ENCODE data around the gene IDNK.

Gene IDNK

DNA sequence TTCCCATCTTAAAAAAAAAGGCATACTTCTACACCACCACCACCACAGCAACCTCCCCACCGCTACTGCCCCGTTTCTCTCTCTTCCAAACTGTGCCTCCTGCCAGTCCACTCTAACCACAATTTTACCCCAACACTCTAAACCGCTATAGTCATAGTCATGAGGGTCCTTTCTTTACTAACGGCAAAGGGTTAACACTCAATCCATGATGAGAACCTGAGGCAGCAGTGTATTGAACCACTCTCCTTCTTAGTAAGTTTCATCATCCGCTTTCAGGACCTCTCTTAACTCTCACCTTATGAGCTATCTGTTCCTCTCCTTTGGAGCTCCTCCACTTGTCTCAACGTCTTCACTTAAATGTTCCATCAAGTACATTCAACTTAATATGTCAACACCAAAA lies 34.0 kb downstream of the IDNK start:
- ATAC-seq = no peak
- TF ChIP-seq ZNF565 (CRISPR knock-in tag; conservative IDR thresholded peaks at IDR 0.05; ENCODE audit: low read depth) = no peak
- TF ChIP-seq, protein P1, sequence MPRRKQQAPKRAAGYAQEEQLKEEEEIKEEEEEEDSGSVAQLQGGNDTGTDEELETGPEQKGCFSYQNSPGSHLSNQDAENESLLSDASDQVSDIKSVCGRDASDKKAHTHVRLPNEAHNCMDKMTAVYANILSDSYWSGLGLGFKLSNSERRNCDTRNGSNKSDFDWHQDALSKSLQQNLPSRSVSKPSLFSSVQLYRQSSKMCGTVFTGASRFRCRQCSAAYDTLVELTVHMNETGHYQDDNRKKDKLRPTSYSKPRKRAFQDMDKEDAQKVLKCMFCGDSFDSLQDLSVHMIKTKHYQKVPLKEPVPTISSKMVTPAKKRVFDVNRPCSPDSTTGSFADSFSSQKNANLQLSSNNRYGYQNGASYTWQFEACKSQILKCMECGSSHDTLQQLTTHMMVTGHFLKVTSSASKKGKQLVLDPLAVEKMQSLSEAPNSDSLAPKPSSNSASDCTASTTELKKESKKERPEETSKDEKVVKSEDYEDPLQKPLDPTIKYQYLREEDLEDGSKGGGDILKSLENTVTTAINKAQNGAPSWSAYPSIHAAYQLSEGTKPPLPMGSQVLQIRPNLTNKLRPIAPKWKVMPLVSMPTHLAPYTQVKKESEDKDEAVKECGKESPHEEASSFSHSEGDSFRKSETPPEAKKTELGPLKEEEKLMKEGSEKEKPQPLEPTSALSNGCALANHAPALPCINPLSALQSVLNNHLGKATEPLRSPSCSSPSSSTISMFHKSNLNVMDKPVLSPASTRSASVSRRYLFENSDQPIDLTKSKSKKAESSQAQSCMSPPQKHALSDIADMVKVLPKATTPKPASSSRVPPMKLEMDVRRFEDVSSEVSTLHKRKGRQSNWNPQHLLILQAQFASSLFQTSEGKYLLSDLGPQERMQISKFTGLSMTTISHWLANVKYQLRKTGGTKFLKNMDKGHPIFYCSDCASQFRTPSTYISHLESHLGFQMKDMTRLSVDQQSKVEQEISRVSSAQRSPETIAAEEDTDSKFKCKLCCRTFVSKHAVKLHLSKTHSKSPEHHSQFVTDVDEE (CRISPR knock-in tag; IDR thresholded peaks at IDR 0.05) = no peak
- TF ChIP-seq CREB5 (CRISPR knock-in tag; IDR thresholded peaks at IDR 0.05; ENCODE audit: low read depth) = no peak
- no peak for TF ChIP-seq ZNF70 (CRISPR knock-in tag; IDR thresholded peaks at IDR 0.05)
- TF ChIP-seq ARNTL (CRISPR knock-in tag; IDR thresholded peaks at IDR 0.05; ENCODE audit: borderline replicate concordance, low read depth) = no peak
- TF ChIP-seq TCF4 (CRISPR knock-in tag; IDR thresholded peaks at IDR 0.05; ENCODE audit: borderline replicate concordance) = no peak
- no peak for TF ChIP-seq ESRRG (CRISPR knock-in tag; IDR thresholded peaks at IDR 0.05)
- no peak for TF ChIP-seq ISL1 (CRISPR knock-in tag; IDR thresholded peaks at IDR 0.05)
- no peak for TF ChIP-seq ZC3H10 (CRISPR knock-in tag; IDR thresholded peaks at IDR 0.05)
- TF ChIP-seq GLIS3 (CRISPR knock-in tag; IDR thresholded peaks at IDR 0.05) = no peak
- no peak for TF ChIP-seq CSRNP3 (CRISPR knock-in tag; IDR thresholded peaks at IDR 0.05)
- no peak for TF ChIP-seq CSDC2 (CRISPR knock-in tag; IDR thresholded peaks at IDR 0.05)
- TF ChIP-seq ZNF8 (CRISPR knock-in tag; IDR thresholded peaks at IDR 0.05) = no peak

- no peak for ATAC-seq
- TF ChIP-seq ZC3H10 (CRISPR knock-in tag; IDR thresholded peaks at IDR 0.05) = no peak
- no peak for TF ChIP-seq CSDC2 (CRISPR knock-in tag; IDR thresholded peaks at IDR 0.05)
- no peak for TF ChIP-seq ZNF8 (CRISPR knock-in tag; IDR thresholded peaks at IDR 0.05)
- TF ChIP-seq, protein P2, sequence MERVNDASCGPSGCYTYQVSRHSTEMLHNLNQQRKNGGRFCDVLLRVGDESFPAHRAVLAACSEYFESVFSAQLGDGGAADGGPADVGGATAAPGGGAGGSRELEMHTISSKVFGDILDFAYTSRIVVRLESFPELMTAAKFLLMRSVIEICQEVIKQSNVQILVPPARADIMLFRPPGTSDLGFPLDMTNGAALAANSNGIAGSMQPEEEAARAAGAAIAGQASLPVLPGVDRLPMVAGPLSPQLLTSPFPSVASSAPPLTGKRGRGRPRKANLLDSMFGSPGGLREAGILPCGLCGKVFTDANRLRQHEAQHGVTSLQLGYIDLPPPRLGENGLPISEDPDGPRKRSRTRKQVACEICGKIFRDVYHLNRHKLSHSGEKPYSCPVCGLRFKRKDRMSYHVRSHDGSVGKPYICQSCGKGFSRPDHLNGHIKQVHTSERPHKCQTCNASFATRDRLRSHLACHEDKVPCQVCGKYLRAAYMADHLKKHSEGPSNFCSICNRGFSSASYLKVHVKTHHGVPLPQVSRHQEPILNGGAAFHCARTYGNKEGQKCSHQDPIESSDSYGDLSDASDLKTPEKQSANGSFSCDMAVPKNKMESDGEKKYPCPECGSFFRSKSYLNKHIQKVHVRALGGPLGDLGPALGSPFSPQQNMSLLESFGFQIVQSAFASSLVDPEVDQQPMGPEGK (CRISPR knock-in tag; IDR thresholded peaks at IDR 0.05; ENCODE audit: borderline replicate concordance) = no peak
- TF ChIP-seq GLIS3 (CRISPR knock-in tag; IDR thresholded peaks at IDR 0.05) = no peak
- TF ChIP-seq CSRNP3 (CRISPR knock-in tag; IDR thresholded peaks at IDR 0.05) = no peak
- no peak for TF ChIP-seq ZNF70 (CRISPR knock-in tag; IDR thresholded peaks at IDR 0.05)
- no peak for TF ChIP-seq ESRRG (CRISPR knock-in tag; IDR thresholded peaks at IDR 0.05)
- TF ChIP-seq ARNTL (CRISPR knock-in tag; IDR thresholded peaks at IDR 0.05; ENCODE audit: borderline replicate concordance, low read depth) = no peak
- TF ChIP-seq RARB (CRISPR knock-in tag; IDR thresholded peaks at IDR 0.05) = no peak
- no peak for TF ChIP-seq ZFP30 (CRISPR knock-in tag; IDR thresholded peaks at IDR 0.05)
- no peak for TF ChIP-seq OSR1 (CRISPR knock-in tag; IDR thresholded peaks at IDR 0.05)
Measured at GRCh38 chr9:83662933-83663332, 40.0 kb downstream of the IDNK start.

DNA sequence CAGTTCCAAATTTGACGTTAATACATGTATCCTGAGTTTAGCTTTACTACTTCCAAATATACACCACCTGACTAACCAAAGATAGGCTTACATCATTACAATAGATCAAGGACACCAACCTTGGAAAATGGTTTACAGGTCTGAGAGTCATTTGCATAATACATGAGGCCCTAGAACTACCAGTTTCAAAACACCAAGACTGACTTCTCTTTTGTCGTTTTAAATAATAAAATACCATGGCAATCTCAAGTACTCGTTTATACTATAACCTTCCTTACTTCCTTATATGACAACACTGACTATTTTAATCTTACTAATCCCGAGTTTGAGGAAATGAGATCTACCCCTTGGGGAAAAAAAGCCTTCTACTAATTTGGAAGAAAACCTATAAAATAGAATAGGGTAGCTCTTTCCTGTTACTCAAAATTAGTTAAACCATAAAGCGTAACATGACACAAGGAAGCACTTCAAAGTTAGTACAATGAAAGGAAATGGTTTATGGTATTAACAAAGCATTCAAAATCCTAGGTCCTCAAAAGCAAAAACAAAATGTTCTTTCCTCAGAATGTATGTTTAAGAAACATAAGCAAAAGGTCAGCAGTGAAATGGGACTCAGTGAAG lies 42.7 kb downstream of the IDNK start:
- TF ChIP-seq ZFP30 (CRISPR knock-in tag; IDR thresholded peaks at IDR 0.05) = no peak
- no peak for TF ChIP-seq TOX (CRISPR knock-in tag; IDR thresholded peaks at IDR 0.05; ENCODE audit: borderline replicate concordance)
- no peak for TF ChIP-seq OSR1 (CRISPR knock-in tag; IDR thresholded peaks at IDR 0.05)
- TF ChIP-seq ISL1 (CRISPR knock-in tag; IDR thresholded peaks at IDR 0.05) = no peak
- no peak for TF ChIP-seq ZFP3 (CRISPR knock-in tag; IDR thresholded peaks at IDR 0.05)
- TF ChIP-seq ARNTL (CRISPR knock-in tag; IDR thresholded peaks at IDR 0.05; ENCODE audit: borderline replicate concordance, low read depth) = no peak
- ATAC-seq = no peak
